HG02943 (cell line): Measurements from ENCODE around the gene SRBD1.

ENCODE experiments used
- ATAC-seq: cut with Tn5 transposase; IDR thresholded peaks from one replicate; pipeline ENCODE4 v1.9.1; 2021; ENCODE audit warnings: mild to moderate bottlenecking, low read depth, moderate library complexity; ENCODE audit not compliant: unreplicated experiment

SRBD1 gene

DNA sequence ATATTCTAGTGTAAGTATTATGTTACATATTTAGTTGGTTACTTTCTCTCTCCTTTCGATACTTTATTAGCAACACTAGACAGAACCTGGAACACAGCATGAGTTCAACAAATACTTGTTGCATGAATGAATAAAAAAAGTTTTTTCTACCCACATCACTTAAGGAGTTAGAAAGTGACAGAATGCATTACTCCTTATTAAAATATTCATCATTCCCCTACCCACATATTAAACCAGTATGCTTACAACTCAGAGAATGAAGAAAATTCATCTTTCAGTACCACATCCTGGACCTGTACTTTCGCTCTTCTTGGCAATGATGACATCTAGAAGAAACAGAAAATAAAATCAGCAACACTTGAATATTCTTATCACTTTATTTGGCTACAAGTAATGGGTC is 6.0 kb downstream of the SRBD1 start:
- ATAC-seq = no peak

DNA sequence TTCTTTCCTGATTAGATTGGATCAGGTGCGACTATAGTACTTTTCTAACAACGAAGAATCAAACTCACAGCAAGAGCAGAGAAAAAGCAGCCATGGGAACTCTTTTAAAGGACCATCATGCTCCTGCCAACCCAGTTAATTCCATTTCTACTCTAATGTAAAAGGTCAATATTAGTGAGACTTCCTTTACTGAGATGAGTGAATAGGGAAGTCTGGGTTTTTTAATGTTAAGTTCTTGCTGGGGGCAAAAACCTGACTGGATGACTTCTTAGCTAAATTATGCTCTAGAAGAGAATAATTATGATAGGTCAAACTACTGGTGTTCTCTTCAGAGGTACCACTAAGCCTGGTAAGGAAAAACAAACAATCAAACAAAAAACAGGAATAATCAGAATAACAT is 8.4 kb downstream of the SRBD1 start:
- no peak for ATAC-seq

DNA sequence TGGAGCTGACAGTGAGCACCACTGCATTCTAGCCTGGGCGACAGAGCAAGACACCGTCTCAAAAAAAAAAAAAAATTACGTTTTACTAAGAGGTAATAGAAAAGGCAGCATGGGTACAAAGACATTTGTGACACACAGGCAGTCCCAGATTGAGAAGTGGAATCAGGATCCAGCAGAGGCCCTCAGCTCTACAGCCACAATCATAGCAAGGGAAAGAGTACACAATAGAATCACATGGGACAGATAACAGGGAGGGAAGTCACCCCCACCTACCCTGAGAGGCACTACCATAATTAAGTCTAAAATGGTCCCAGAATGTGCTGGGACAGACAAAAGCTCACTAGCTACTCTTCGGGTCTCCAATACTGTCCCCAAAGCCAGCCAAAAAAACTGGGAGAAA is 12.5 kb downstream of the SRBD1 start:
- no peak for ATAC-seq

GRCh38 chr2:45596761-45597160 is 14.3 kb downstream of the SRBD1 start:
- no peak for ATAC-seq

DNA sequence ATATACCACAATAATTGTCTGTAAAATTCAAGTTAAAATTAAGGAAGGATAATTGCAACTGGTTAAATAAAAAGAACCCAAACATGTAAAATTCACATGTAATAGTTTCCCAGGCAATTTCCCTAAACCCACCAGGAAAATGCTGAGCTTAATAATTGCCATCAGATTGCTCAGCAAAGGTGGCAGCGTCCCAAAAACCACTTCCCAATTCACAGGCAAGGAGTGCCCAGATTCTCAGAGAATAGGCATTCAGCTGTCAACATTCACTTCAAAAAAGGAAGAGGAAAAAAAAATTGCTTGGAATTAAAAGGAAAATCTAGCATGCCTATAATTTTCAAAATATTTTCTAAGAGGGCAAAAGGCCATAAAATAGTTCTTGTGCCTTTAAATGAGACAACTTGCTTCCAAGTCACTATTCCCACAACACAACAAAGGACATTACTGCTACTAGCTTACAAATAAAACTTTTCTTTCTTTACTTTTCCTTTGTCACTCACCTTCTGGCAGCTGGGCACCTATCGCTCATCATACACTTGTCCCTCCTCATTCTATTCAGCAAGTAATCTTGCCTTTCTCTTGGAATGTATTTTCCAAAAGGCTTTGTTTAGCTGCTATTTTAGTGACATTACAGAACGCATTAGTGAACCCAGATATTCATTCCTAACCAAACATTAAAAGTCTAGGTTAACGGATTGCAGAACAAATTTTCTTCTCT is 15.2 kb downstream of the SRBD1 start:
- no peak for ATAC-seq

DNA sequence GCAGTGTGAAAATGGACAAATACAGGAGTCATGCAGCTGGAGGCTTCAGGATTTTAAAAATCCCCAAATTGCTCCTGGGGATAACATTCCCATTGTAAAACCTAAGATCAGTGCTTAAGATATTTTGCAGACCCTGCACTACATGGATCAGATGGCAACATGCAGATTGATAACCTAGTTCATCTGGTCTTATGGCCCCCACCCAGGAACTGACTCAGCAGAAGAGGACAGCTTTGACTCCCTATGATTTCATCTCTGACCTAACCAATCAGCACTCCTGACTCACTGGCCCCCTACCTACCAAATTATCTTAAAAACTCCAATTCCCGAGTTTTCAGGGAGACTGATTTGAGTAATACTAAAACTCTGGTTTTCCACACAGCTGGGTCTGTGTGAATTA is 20.0 kb downstream of the SRBD1 start:
- no peak for ATAC-seq

GRCh38 chr2:45588158-45588829 is 22.8 kb downstream of the SRBD1 start:
- no peak for ATAC-seq

GRCh38 chr2:45586600-45586999 is 24.5 kb downstream of the SRBD1 start:
- no peak for ATAC-seq

DNA sequence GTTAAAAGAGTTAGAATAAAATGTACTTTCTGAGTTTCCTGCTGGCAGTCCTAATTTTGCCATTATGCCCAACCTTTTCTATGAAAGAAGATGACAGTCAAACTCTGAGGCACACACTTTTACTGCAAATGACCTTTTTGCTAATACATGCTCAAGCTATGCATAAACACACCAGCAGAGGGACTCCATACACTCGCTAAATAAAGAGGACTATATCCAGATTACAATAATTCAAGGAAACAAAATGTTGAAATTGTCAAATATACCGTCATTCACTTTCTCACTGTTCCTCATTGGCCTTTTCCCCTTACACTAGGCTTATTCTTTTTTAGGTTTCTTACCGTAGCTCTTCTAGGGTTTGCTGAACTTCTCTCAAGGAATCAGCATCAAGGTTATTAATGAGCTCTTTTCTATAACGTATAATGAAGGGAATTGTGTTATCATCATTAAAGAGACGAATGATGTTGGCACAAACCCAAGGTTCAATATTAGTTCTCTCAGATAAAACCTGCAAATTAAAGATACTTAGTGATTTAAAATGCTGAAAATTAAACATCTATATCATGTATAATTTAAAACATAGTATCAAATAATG is 25.7 kb downstream of the SRBD1 start:
- ATAC-seq = no peak

DNA sequence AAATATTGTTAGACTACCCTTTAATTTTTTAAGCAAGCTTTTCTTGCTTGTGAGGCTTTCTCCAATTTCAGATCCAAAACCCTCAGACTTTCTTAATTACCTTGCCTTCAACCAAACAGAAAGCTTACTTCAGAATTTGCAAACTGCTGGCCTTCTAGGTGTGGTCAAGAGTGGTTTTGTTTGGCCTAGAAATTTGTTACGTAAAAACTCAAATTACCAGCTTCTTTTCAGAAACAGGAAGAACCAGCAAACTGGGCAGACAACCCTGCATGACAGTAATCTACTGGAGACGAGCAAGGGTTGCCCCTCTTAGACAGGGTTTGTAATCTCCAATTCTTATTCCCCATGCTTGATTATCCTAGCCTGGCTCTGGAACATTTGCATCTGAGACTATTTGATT is 27.1 kb downstream of the SRBD1 start:
- no peak for ATAC-seq

GRCh38 chr2:45582522-45582921 is 28.5 kb downstream of the SRBD1 start:
- ATAC-seq = no peak

DNA sequence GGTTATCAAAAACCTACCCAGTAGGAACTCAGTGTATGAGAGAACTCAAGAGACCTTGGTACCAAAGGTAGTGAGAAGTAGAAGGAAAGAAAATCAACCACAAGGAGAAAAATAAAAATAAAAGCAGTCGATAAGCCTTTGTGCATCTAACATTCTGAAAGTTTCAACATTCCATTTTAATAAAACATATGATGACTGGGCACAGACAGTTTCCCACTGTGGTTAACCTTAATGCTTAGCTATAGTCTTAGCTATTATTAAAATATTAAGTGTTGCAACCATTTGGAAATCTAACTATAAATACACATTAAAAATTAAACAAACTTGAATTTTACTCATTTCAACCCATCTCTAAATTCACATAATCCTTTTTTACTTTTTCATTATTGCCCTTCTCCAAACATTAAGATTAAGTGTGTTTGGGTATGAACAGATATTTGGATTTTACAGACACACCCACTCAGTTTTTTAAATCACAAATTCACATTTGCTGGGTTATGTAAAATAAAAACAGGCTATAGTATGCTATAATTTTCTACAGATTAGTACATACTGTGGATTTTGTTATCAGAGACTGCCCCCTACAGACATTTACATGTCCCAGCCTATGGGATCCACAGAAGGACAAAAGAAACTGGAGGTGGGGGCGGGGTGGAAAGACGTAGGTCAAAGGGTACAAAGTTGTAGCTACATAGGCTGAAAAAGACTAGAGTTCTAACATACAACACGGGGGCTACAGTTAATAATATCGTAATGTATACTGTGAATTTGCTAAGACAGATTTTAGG is 32.8 kb downstream of the SRBD1 start:
- ATAC-seq = no peak

- ATAC-seq = no peak
These were observed 33.6 kb downstream of the SRBD1 start for GRCh38 chr2:45577441-45577840.

- no peak for ATAC-seq
These were observed 35.2 kb downstream of the SRBD1 start for GRCh38 chr2:45575881-45576280.

- ATAC-seq = no peak
These were observed 38.1 kb downstream of the SRBD1 start for GRCh38 chr2:45572979-45573378.

GRCh38 chr2:45571940-45572339 is 39.1 kb downstream of the SRBD1 start:
- ATAC-seq = no peak

GRCh38 chr2:45570671-45571334 is 40.3 kb downstream of the SRBD1 start:
- no peak for ATAC-seq

DNA sequence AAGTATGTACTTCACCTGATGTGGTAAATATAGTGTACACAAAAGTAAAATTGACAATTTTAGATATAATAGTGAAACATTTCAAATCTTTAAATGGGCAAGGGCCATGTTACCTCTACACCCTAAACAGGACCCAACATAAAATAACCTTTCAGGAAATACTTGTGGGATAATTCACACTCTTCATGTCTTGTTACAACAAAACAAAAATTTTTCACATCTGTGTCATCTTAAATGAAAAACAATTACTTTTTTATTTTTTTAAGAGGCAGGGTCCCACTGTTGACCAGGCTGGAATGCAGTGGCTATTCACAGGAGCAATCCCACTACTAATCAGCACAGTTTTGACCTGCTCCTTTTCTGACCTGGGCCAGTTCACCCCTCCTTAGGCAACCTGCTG is 42.1 kb downstream of the SRBD1 start:
- ATAC-seq = no peak

- peak; percentile 90 for ATAC-seq
These were observed 42.9 kb downstream of the SRBD1 start for GRCh38 chr2:45567974-45568789.
